ENCODE results near the gene DGAT2.

Gene DGAT2

DNA sequence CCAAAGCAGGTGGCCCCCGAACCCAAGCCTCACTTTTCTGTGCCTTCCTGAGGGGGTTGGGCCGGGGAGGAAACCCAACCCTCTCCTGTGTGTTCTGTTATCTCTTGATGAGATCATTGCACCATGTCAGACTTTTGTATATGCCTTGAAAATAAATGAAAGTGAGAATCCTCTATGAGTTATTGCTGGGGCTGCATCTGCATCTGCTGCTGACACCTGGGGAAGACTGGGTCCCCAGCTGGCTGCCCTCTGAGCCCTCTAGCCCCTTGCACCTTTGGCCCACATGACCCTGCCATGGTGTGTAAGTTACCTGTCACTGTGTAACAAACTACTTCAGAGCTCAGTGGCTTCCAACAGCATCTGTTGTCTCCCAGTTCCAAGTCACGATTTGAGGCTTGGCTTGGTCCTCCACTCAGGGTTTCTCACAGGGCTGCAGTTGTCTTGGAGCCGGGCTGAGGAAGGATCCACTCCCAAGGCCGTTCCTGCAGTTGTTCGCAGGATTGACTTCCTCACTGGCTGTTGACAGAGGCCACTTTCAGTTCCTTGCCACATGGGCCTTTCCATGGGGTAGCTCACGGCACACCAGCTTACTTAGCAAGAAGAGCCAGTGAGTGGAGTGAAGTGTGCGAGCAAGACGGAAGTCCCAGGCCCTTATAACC lies 32.9 kb downstream of the DGAT2 start:
- H3K4me3 ChIP-seq (ENCODE audit: low read depth, low read length), result no peak overlapping the region
- ChIA-PET POLR2A (interaction anchor here (0.5 kb wide), 1 partner anchor 25 kb away, joined by 4 read pairs; no protein-coding TSS in a partner anchor), CTCF (interaction anchor here (0.9 to 7.9 kb wide), 21 partner anchors 10 to 517 kb away, joined by 3 to 181 read pairs (median 5); no protein-coding TSS in a partner anchor)
- TF ChIP-seq, protein P1, sequence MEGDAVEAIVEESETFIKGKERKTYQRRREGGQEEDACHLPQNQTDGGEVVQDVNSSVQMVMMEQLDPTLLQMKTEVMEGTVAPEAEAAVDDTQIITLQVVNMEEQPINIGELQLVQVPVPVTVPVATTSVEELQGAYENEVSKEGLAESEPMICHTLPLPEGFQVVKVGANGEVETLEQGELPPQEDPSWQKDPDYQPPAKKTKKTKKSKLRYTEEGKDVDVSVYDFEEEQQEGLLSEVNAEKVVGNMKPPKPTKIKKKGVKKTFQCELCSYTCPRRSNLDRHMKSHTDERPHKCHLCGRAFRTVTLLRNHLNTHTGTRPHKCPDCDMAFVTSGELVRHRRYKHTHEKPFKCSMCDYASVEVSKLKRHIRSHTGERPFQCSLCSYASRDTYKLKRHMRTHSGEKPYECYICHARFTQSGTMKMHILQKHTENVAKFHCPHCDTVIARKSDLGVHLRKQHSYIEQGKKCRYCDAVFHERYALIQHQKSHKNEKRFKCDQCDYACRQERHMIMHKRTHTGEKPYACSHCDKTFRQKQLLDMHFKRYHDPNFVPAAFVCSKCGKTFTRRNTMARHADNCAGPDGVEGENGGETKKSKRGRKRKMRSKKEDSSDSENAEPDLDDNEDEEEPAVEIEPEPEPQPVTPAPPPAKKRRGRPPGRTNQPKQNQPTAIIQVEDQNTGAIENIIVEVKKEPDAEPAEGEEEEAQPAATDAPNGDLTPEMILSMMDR (IDR thresholded peaks at IDR 0.05; ENCODE audit: insufficient read depth, low read length, missing control alignments), result no peak
- DNase-seq (ENCODE audit: low read depth, low spot score), result no peak

- no peak for DNase-seq (ENCODE audit: low read depth, low spot score)
- no peak overlapping the region for H3K4me3 ChIP-seq (ENCODE audit: low read depth, low read length)
- ChIA-PET POLR2A (interaction anchor here (0.5 kb wide), 1 partner anchor 25 kb away, joined by 4 read pairs; no protein-coding TSS in a partner anchor), CTCF (interaction anchor here (0.8 to 7.9 kb wide), 34 partner anchors 10 to 711 kb away, joined by 3 to 181 read pairs (median 4); no protein-coding TSS in a partner anchor)
- TF ChIP-seq, protein P1 (IDR thresholded peaks at IDR 0.05; ENCODE audit: insufficient read depth, low read length, missing control alignments), result no peak
These were observed 33.7 kb downstream of the DGAT2 start for GRCh38 chr11:75802021-75802912.

DNA sequence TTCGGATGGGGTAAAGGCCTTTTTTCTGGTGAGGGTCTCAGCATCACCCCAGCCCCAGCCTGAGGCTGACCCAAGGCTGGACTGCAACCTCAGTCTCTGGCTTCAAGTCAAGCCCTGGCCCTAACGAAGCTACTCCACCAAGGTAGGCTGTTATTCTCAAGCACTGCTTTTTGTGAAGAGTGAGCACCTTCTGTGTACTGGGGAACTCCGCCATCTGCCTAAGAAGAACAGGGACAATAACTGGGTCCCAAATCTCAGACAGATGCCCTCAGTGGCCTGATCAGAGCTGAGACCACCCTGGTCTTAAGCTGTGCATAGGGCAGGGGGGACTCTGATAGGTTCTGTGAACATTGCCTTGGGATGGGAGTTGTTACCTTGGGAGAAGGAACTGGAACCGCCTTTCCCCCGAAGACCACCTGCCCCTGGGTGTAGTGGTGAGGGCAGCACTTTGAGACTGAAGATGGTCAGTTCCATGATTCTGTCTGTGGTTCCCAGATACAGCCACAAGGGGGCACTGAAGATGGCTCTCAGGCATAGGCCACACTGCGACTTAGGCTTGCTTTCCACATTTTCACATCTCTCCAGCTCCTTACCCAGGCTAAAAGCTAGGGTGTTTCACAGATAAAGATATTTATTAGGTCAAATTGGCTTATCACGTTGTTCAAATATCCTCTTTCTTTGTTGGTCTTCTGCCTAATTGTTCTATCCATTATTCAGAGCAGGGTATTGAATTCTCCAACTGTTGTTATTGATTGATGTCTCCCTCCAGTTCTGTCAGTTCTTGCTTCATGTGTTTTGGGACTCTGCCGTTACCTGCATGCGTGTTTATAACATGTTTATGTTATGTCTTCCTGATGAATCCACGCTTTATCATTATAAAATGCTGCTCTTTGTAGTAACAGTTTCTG lies 34.6 kb downstream of the DGAT2 start:
- no peak overlapping the region for H3K4me3 ChIP-seq (ENCODE audit: low read depth, low read length)
- TF ChIP-seq, protein P1 (IDR thresholded peaks at IDR 0.05; ENCODE audit: insufficient read depth, low read length, missing control alignments), result peak; percentile 93
- DNase-seq (ENCODE audit: low read depth, low spot score), result no peak
- ChIA-PET POLR2A (no interaction called here), CTCF (interaction anchor here (0.6 to 7.9 kb wide), 35 partner anchors 9 to 710 kb away, joined by 3 to 181 read pairs (median 5); no protein-coding TSS in a partner anchor)

- no peak overlapping the region for H3K4me3 ChIP-seq (ENCODE audit: low read depth, low read length)
- POLR2A ChIA-PET, result no interaction called here
- no peak for DNase-seq (ENCODE audit: low read depth, low spot score)
- TF ChIP-seq, protein P1 (IDR thresholded peaks at IDR 0.05; ENCODE audit: insufficient read depth, low read length, missing control alignments), result no peak
- CTCF ChIA-PET, result interaction anchor here (0.7 to 9.1 kb wide), 5 partner anchors 9 to 510 kb away, joined by 3 to 68 read pairs (median 4); no protein-coding TSS in a partner anchor
These were observed 40.5 kb downstream of the DGAT2 start for GRCh38 chr11:75809111-75809510.

- DNase-seq (ENCODE audit: low read depth, low spot score), result no peak
- TF ChIP-seq, protein P1 (IDR thresholded peaks at IDR 0.05; ENCODE audit: insufficient read depth, low read length, missing control alignments), result no peak
- ChIA-PET POLR2A (interaction anchor here (0.7 kb wide), 1 partner anchor 10 kb away, joined by 3 read pairs; no protein-coding TSS in a partner anchor), CTCF (interaction anchor here (0.8 to 9.1 kb wide), 5 partner anchors 9 to 63 kb away, joined by 3 to 68 read pairs (median 4); no protein-coding TSS in a partner anchor)
- H3K4me3 ChIP-seq (ENCODE audit: low read depth, low read length), result no peak overlapping the region
These were observed 41.4 kb downstream of the DGAT2 start for GRCh38 chr11:75809991-75810390.
